ENCODE measurements around the gene SVIL.

SVIL gene

GRCh38 chr10:29621161-29621560 is 13.6 kb downstream of the SVIL start:
- no peak for FAIRE-seq
- no peak for TF ChIP-seq CTCF (IDR thresholded peaks at IDR 0.05; ENCODE audit: insufficient read depth, missing control alignments)
- DNase-seq (ENCODE audit: insufficient read length, low spot score), result no peak

GRCh38 chr10:29620112-29620690 is 14.6 kb downstream of the SVIL start:
- no peak for FAIRE-seq
- TF ChIP-seq CTCF (IDR thresholded peaks at IDR 0.05; ENCODE audit: insufficient read depth, missing control alignments), result no peak

GRCh38 chr10:29619241-29619669 is 15.5 kb downstream of the SVIL start:
- DNase-seq (ENCODE audit: insufficient read length, low spot score), result no peak
- no peak for FAIRE-seq
- no peak for TF ChIP-seq CTCF (IDR thresholded peaks at IDR 0.05; ENCODE audit: insufficient read depth, missing control alignments)

More at GRCh38 chr10:29620112-29620690, 14.6 kb downstream of the SVIL start:
- DNase-seq (ENCODE audit: insufficient read length, low spot score), result no peak

GRCh38 chr10:29618341-29619171 is 16.2 kb downstream of the SVIL start:
- TF ChIP-seq CTCF (IDR thresholded peaks at IDR 0.05; ENCODE audit: insufficient read depth, missing control alignments), result no peak
- FAIRE-seq (no peak), DNase-seq (ENCODE audit: insufficient read length, low spot score) (no peak)

- DNase-seq (ENCODE audit: insufficient read length, low spot score), result no peak
- no peak for TF ChIP-seq CTCF (IDR thresholded peaks at IDR 0.05; ENCODE audit: insufficient read depth, missing control alignments)
- FAIRE-seq, result no peak
Observed at GRCh38 chr10:29617880-29618340, 16.9 kb downstream of the SVIL start.

- no peak for FAIRE-seq
Observed at GRCh38 chr10:29616542-29616941, 18.2 kb downstream of the SVIL start.

More at GRCh38 chr10:29616542-29616941, 18.2 kb downstream of the SVIL start:
- no peak for DNase-seq (ENCODE audit: insufficient read length, low spot score)
- TF ChIP-seq CTCF (IDR thresholded peaks at IDR 0.05; ENCODE audit: insufficient read depth, missing control alignments), result no peak

Measured in D721Med (cell line).